Liver (tissue), 9 donors: ENCODE measurements around the gene PARD3B. TPM values are rescaled to one million over a fixed set of nuclear protein-coding genes. Genes with fewer than 3 reads are reported as not detected.

Source experiments
- DNase-seq: peaks from one replicate; pipeline ENCODE4 v3.0.0-alpha.2; 2017; ENCODE audit warnings: low spot score
- H3K27ac ChIP-seq, 2 donors: one replicate each; pipeline ENCODE4 v1.7.0; 2013; ENCODE audit warnings: inconsistent platforms in 2 of 2, low read length in 2 of 2, control low read depth in 1 of 2, low read depth in 1 of 2, mild to moderate bottlenecking in 1 of 2
- H3K27me3 ChIP-seq, 4 donors: one replicate each; pipeline versions ENCODE4 v1.6.1 to v1.7.0; 2013; ENCODE audit warnings: low read length in 3 of 4, inconsistent platforms in 1 of 4, mild to moderate bottlenecking in 1 of 4, moderate library complexity in 1 of 4; ENCODE audit not compliant: control insufficient read depth in 4 of 4, insufficient read depth in 4 of 4
- H3K36me3 ChIP-seq, 4 donors: one replicate each; pipeline versions ENCODE4 v1.6.1 to v1.7.0; 2013; ENCODE audit warnings: low read length in 3 of 4, mild to moderate bottlenecking in 3 of 4, low read depth in 1 of 4, moderate library complexity in 1 of 4; ENCODE audit not compliant: control insufficient read depth in 4 of 4, insufficient read depth in 3 of 4
- H3K4me1 ChIP-seq, 4 donors: one replicate each; pipeline versions ENCODE4 v1.6.1 to v1.7.0; 2013; ENCODE audit warnings: low read length in 3 of 4, mild to moderate bottlenecking in 3 of 4, moderate library complexity in 1 of 4; ENCODE audit not compliant: control insufficient read depth in 4 of 4, insufficient read depth in 4 of 4
- H3K4me3 ChIP-seq, 3 donors: one replicate each; pipeline versions ENCODE4 v1.6.1 to v1.7.0; 2013; ENCODE audit warnings: low read length in 3 of 3, control low read depth in 1 of 3, low read depth in 1 of 3, mild to moderate bottlenecking in 1 of 3
- H3K9ac ChIP-seq, 2 donors: one replicate each; pipeline ENCODE4 v1.7.0; 2013; ENCODE audit warnings: low read length in 2 of 2, mild to moderate bottlenecking in 2 of 2, moderate library complexity in 2 of 2, control low read depth in 1 of 2, low read depth in 1 of 2
- H3K9me3 ChIP-seq, 4 donors: one replicate each; pipeline versions ENCODE4 v1.6.1 to v1.7.0; 2013; ENCODE audit warnings: low read length in 3 of 4; ENCODE audit not compliant: control insufficient read depth in 4 of 4
- ATF3 ChIP-seq: IDR thresholded peaks from 2 replicates; pipeline ENCODE4 v1.6.1; 2016; ENCODE audit warnings: antibody characterized with exemption
- CTCF ChIP-seq: fragments of 150-350 bp; IDR thresholded peaks from 2 replicates; pipeline ENCODE4 v1.5.1; 2017; ENCODE audit warnings: improper control_type of control experiment, low read depth, low read length; ENCODE audit not compliant: missing input control
- EGR1 ChIP-seq, 2 donors: IDR thresholded peaks; 2 replicates each; pipeline ENCODE4 v1.6.1; 2016 to 2018; ENCODE audit warnings: antibody characterized with exemption in 2 of 2, low read depth in 2 of 2
- FOXA1 ChIP-seq: IDR thresholded peaks from 2 replicates; pipeline ENCODE4 v1.6.1; 2016; ENCODE audit warnings: antibody characterized with exemption
- GABPA ChIP-seq, 2 donors: IDR thresholded peaks in 1 of 2; conservative IDR thresholded peaks in 1 of 2; 2 replicates each; pipeline ENCODE4 v1.6.1; 2016; ENCODE audit warnings: antibody characterized with exemption in 2 of 2, mild to moderate bottlenecking in 1 of 2, moderate library complexity in 1 of 2
- HNF4A ChIP-seq, 2 donors: conservative IDR thresholded peaks; 2 replicates each; pipeline ENCODE4 v1.6.1; 2016; ENCODE audit warnings: antibody characterized with exemption in 2 of 2, mild to moderate bottlenecking in 2 of 2
- HNF4G ChIP-seq: IDR thresholded peaks from 2 replicates; pipeline ENCODE4 v1.6.1; 2016; ENCODE audit warnings: antibody characterized with exemption
- MAX ChIP-seq: IDR thresholded peaks from 2 replicates; pipeline ENCODE4 v1.6.1; 2016; ENCODE audit warnings: antibody characterized with exemption
- NR2F2 ChIP-seq: IDR thresholded peaks from 2 replicates; pipeline ENCODE4 v1.6.1; 2016; ENCODE audit warnings: antibody characterized with exemption
- REST ChIP-seq: IDR thresholded peaks from 2 replicates; pipeline ENCODE4 v1.6.1; 2016; ENCODE audit warnings: antibody characterized with exemption, mild to moderate bottlenecking
- RXRA ChIP-seq, 2 donors: IDR thresholded peaks; 2 replicates each; pipeline ENCODE4 v1.6.1; 2017 to 2018; ENCODE audit warnings: antibody characterized with exemption in 2 of 2, mild to moderate bottlenecking in 1 of 2
- SP1 ChIP-seq: IDR thresholded peaks from 2 replicates; pipeline ENCODE4 v1.6.1; 2018; ENCODE audit warnings: antibody characterized with exemption, mild to moderate bottlenecking
- TAF1 ChIP-seq: conservative IDR thresholded peaks from 2 replicates; pipeline ENCODE4 v1.6.1; 2016; ENCODE audit warnings: antibody characterized with exemption, mild to moderate bottlenecking
- YY1 ChIP-seq: IDR thresholded peaks from 2 replicates; pipeline ENCODE4 v1.6.1; 2016; ENCODE audit warnings: antibody characterized with exemption, mild to moderate bottlenecking
- ZBTB33 ChIP-seq: IDR thresholded peaks from 2 replicates; pipeline ENCODE4 v1.6.1; 2016; ENCODE audit warnings: antibody characterized with exemption
- WGBS: extraction: QIAGEN DNeasy Blood & Tissue Kit; methylation state at CpG from one replicate; pipeline ENCODE4 v1.1.7; 2013; 5-methylcytosine and 5-hydroxymethylcytosine counted together
- polyA plus RNA-seq, 2 donors: library from polyadenylated mRNA; stranded (reverse) in 1 of 2; unstranded in 1 of 2; fragments of 200-250 nt in 1 of 2; fragments of >200 nt in 1 of 2; fragmentation: Nextera tagmentation in 1 of 2; extraction: Ambion mirVana in 1 of 2; gene quantifications; one replicate each; pipeline versions ENCODE4 v1.2.1 to v1.2.3, GENCODE V29; 2013 to 2015
- total RNA-seq, 2 donors: library from RNA; depleted of rRNA; stranded (reverse); fragments of >200 nt; gene quantifications; one replicate each; pipeline ENCODE4 v1.2.3, GENCODE V29; 2014
- donor health status: healthy.
- donor health status: healthy.
- donor health status: healthy.
- donor health status: healthy.
- donor health status: healthy.

PARD3B gene
- total and polyA plus RNA-seq, 4 donors: 1.1 to 10.3 (median 3.7) TPM

- WGBS: 92% methylated on average over 2 of the region's 2 CpGs
- H3K9me3 ChIP-seq: no peaks in the 10 kb centered on the region
- H3K27ac ChIP-seq: no peak overlapping the region
- H3K4me3 ChIP-seq: no peak overlapping the region
- no peak overlapping the region for H3K9ac ChIP-seq
- no peaks in the 10 kb centered on the region for H3K4me1 ChIP-seq
- no peaks in the 10 kb centered on the region for H3K36me3 ChIP-seq
- H3K27me3 ChIP-seq: no peaks in the 10 kb centered on the region
- no peak for DNase-seq
- TF ChIP-seq TAF1 (no peak), REST (no peak), ZBTB33 (no peak)
Observed at GRCh38 chr2:204920776-204921175, 375.5 kb downstream of the PARD3B start.

- no peaks in the 10 kb centered on the region for H3K4me1 ChIP-seq
- no peaks in the 10 kb centered on the region for H3K9me3 ChIP-seq
- DNase-seq: no peak
- H3K4me3 ChIP-seq: no peak overlapping the region
- no peak for TF ChIP-seq REST
- no peak for TF ChIP-seq NR2F2
- TF ChIP-seq HNF4A (conservative IDR thresholded peaks at IDR 0.05): no peak
- no peak for TF ChIP-seq SP1
- no peak for TF ChIP-seq ATF3
- TF ChIP-seq ZBTB33: no peak
- no peak for TF ChIP-seq HNF4G
- no peak for TF ChIP-seq GABPA (IDR thresholded peaks at IDR 0.05 in 1 of 2, conservative IDR thresholded peaks at IDR 0.05 in 1 of 2)
- no peak for TF ChIP-seq MAX
- TF ChIP-seq RXRA (IDR thresholded peaks at IDR 0.05): no peak
- no peak for TF ChIP-seq TAF1
- TF ChIP-seq EGR1 (IDR thresholded peaks at IDR 0.05; ENCODE audit: low read depth in 2 of 2): no peak
- no peak for TF ChIP-seq YY1
- TF ChIP-seq CTCF: no peak
- TF ChIP-seq FOXA1: no peak
- no peak overlapping the region for H3K9ac ChIP-seq
- H3K27me3 ChIP-seq: no peaks in the 10 kb centered on the region
- H3K36me3 ChIP-seq: no peaks in the 10 kb centered on the region
- no peak overlapping the region for H3K27ac ChIP-seq
Observed at GRCh38 chr2:204923957-204924356, 378.7 kb downstream of the PARD3B start.
